Keratinocyte (primary cell): Measurements from ENCODE around the gene PSMB2. TPM values are rescaled to one million over a fixed set of nuclear protein-coding genes. Genes with fewer than 3 reads are reported as not detected.

Experiments used
- DNase-seq: peaks from one replicate; pipeline ENCODE4 v3.0.0-alpha.2; 2011; ENCODE audit warnings: low read depth, missing footprints, low spot score
- FAIRE-seq: peaks from 2 replicates; lab custom pipeline; 2011; peaks lifted over from hg19 to GRCh38; lab: Jason Lieb, UNC
- H2AFZ ChIP-seq: 2 replicates; pipeline ENCODE4 v1.6.0; 2012; ENCODE audit warnings: low read length, control low read depth, inconsistent platforms; ENCODE audit not compliant: control insufficient read depth
- H3K27ac ChIP-seq: 2 replicates; pipeline ENCODE4 v1.5.1; 2011; ENCODE audit warnings: low read length; ENCODE audit not compliant: control insufficient read depth, insufficient read depth
- H3K27me3 ChIP-seq: 3 replicates; pipeline ENCODE4 v1.6.0; 2011; ENCODE audit warnings: low read length; ENCODE audit not compliant: control insufficient read depth, insufficient read depth; ENCODE audit errors: extremely low read depth
- H3K36me3 ChIP-seq, 2 experiments: 2 replicates in 1 of 2; 3 replicates in 1 of 2; pipeline ENCODE4 v1.5.1; 2011; ENCODE audit warnings: low read length in 2 of 2, mild to moderate bottlenecking in 1 of 2; ENCODE audit not compliant: control insufficient read depth in 2 of 2, insufficient read depth in 2 of 2; ENCODE audit errors: extremely low read depth in 1 of 2
- H3K4me1 ChIP-seq: 3 replicates; pipeline ENCODE4 v1.5.1; 2011; ENCODE audit warnings: low read length; ENCODE audit not compliant: control insufficient read depth, insufficient read depth; ENCODE audit errors: extremely low read depth
- H3K4me2 ChIP-seq: 3 replicates; pipeline ENCODE4 v1.6.0; 2011; ENCODE audit warnings: low read depth, low read length; ENCODE audit not compliant: control insufficient read depth, insufficient read depth; ENCODE audit errors: extremely low read depth
- H3K4me3 ChIP-seq, 3 experiments: fragments of 200-600 bp in 1 of 3; sonication (generic) in 1 of 3; 2 replicates in 2 of 3; 3 replicates in 1 of 3; pipeline ENCODE4 v1.5.1; 2011 to 2016; ENCODE audit warnings: low read length in 3 of 3, mild to moderate bottlenecking in 3 of 3, control low read depth in 2 of 3, inconsistent platforms in 1 of 3, low read depth in 1 of 3, mixed read lengths in 1 of 3, mixed run types in 1 of 3, moderate library complexity in 1 of 3; ENCODE audit not compliant: control insufficient read depth in 2 of 3, insufficient read depth in 2 of 3; ENCODE audit errors: extremely low read depth in 1 of 3
- H3K79me2 ChIP-seq: 2 replicates; pipeline ENCODE4 v1.6.0; 2012; ENCODE audit warnings: low read length; ENCODE audit not compliant: control insufficient read depth, insufficient read depth
- H3K9ac ChIP-seq: 3 replicates; pipeline ENCODE4 v1.6.0; 2011; ENCODE audit warnings: low read length; ENCODE audit not compliant: control insufficient read depth, insufficient read depth; ENCODE audit errors: extremely low read depth
- H3K9me1 ChIP-seq: 3 replicates; pipeline ENCODE4 v1.6.0; 2011; ENCODE audit warnings: low read length; ENCODE audit not compliant: control insufficient read depth, insufficient read depth; ENCODE audit errors: extremely low read depth
- H3K9me3 ChIP-seq: 2 replicates; pipeline ENCODE4 v1.5.1; 2012; ENCODE audit warnings: low read depth, low read length; ENCODE audit not compliant: control insufficient read depth
- H4K20me1 ChIP-seq: 3 replicates; pipeline ENCODE4 v1.6.0; 2011; ENCODE audit warnings: low read length; ENCODE audit not compliant: control insufficient read depth, insufficient read depth; ENCODE audit errors: extremely low read depth
- CTCF ChIP-seq, 3 experiments: IDR thresholded peaks in 1 of 3; conservative IDR thresholded peaks in 1 of 3; optimal IDR thresholded peaks in 1 of 3; 2 replicates in 2 of 3; 3 replicates in 1 of 3; pipeline versions ENCODE3 to v1.5.1; 2011; ENCODE audit warnings: low read length in 3 of 3, mild to moderate bottlenecking in 3 of 3, moderate library complexity in 2 of 3, control low read depth in 1 of 3, inconsistent platforms in 1 of 3; ENCODE audit not compliant: insufficient read depth in 2 of 3; ENCODE audit errors: extremely low read depth in 1 of 3
- EZH2 ChIP-seq: IDR thresholded peaks from one replicate; pipeline ENCODE4 v1.6.1; 2012; ENCODE audit warnings: inconsistent platforms, mild to moderate bottlenecking, low read length, moderate library complexity
- dilution Hi-C: fragments of 300-500 bp; cut with MboI; formaldehyde crosslinking; loops from one replicate; pipeline ENCODE4 v1.7.0; 2020; ENCODE audit warnings: low sequenced_read_pairs; ENCODE audit not compliant: extremely low pct_ligation_motif_present
- polyA plus RNA-seq, 5 experiments: library from polyadenylated mRNA; depleted of rRNA in 3 of 5; stranded (reverse) in 3 of 5; stranded (forward) in 1 of 5; unstranded in 1 of 5; fragments of >200 nt; gene quantifications; 1 replicate in 1 of 5; 2 replicates in 3 of 5; 3 replicates in 1 of 5; pipeline versions ENCODE4 v1.2.1 to v1.2.3, GENCODE V29; 2011 to 2012; ENCODE audit warnings: missing spikeins in 2 of 5, low read depth in 1 of 5, low replicate concordance in 1 of 5

Gene PSMB2
- polyA plus RNA-seq, 1 donor (not counting 4 experiments of a cell fraction or from before 2014, with no cell fraction given): 108 TPM

DNA sequence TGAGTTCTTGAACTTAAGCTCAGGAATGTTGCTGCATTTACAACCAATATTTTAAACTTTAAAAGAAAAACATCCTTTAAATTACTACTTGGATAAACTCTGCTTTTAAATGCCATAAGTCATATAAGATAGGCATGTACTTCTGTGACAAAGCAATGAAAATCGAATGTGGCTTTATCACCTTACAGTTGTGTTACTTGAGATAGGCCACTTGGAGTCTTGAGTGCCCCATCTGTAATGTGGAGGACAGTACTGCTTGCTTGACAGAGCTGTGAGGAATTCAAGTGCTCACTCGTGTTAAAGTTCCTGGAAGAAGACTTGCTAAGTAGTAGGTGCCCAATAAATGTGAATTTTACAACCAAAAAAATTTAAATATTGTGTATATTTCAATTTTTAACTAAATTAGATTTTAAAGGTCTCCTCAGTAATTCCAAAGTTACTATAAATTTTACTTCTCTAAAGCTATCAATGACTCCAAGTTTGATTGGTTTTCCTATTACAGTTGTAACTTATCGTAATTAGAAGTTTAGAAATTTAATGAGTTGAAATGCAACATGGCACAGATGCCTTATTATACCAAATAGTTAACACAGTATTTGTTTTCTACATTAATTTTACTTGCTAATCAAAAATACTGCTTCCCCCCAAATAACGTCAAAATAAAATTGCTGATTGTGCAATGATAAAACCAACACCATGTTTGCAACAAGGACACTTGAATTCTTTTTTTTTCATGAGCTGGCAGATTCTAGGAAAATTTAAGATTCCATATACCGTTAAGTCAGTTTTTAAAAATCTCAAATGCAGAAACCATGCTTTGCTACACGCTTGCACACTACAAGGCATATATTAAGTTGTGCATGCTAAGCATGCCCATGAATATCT lies 21.8 kb downstream of the PSMB2 start:
- Histone ChIP-seq H3K4me2 (no peak overlapping the region), H3K79me2 (peaks cover 84% of the 10 kb centered on the region), H3K4me3 (no peak overlapping the region), H3K4me1 (peaks cover 4% of the 10 kb centered on the region), H3K27me3 (no peaks in the 10 kb centered on the region), H3K9me1 (peaks cover 3% of the 10 kb centered on the region), H3K9ac (no peak overlapping the region), H3K9me3 (no peaks in the 10 kb centered on the region), H4K20me1 (peaks cover 3% of the 10 kb centered on the region), H2AFZ (no peak overlapping the region), H3K27ac (no peak overlapping the region), H3K36me3 (peaks cover 12 to 42% of the 10 kb centered on the region in 2 experiments)
- dilution Hi-C loops: no loop called here
- no peak for TF ChIP-seq EZH2
- no peak for TF ChIP-seq CTCF (optimal IDR thresholded peaks at IDR 0.05 in 1 of 3, IDR thresholded peaks at IDR 0.05 in 1 of 3, conservative IDR thresholded peaks at IDR 0.05 in 1 of 3; ENCODE audit: extremely low read depth in 1 of 3, insufficient read depth in 2 of 3, low read length in 3 of 3)
- no peak for FAIRE-seq
- no peak for DNase-seq

- Histone ChIP-seq H3K4me1 (no peaks in the 10 kb centered on the region), H3K9me1 (peaks cover 3% of the 10 kb centered on the region), H3K9ac (no peak overlapping the region), H3K79me2 (peaks cover 80% of the 10 kb centered on the region), H3K4me2 (no peak overlapping the region), H3K27me3 (no peaks in the 10 kb centered on the region), H4K20me1 (peaks cover 3% of the 10 kb centered on the region), H3K9me3 (no peaks in the 10 kb centered on the region), H3K36me3 (peaks cover 12 to 20% of the 10 kb centered on the region in 2 experiments), H2AFZ (no peak overlapping the region), H3K4me3 (no peak overlapping the region), H3K27ac (no peak overlapping the region)
- no peak for FAIRE-seq
- dilution Hi-C loops: no loop called here
- TF ChIP-seq EZH2 (no peak), CTCF (optimal IDR thresholded peaks at IDR 0.05 in 1 of 3, IDR thresholded peaks at IDR 0.05 in 1 of 3, conservative IDR thresholded peaks at IDR 0.05 in 1 of 3; ENCODE audit: extremely low read depth in 1 of 3, insufficient read depth in 2 of 3, low read length in 3 of 3) (no peak)
- DNase-seq: no peak
Observed at GRCh38 chr1:35615440-35615839, 25.9 kb downstream of the PSMB2 start.
